CD4-positive, alpha-beta T cell treated with Interleukin-4 for 4 hours (primary cell): Measurements from ENCODE around the gene MGST1.
"Not testable (repeated sequence)": the region's sequence is repeated elsewhere in the genome, so short reads cannot be mapped to it uniquely, and the experiment has no call there.

Experiments
- DNase-seq: peaks from one replicate; pipeline ENCODE4 v3.0.0-alpha.2; 2020

MGST1 gene

GRCh38 chr12:16358878-16359277 is 11.4 kb downstream of the MGST1 start:
- no peak for DNase-seq

- DNase-seq = no peak
Observed at GRCh38 chr12:16359512-16360491, 12.4 kb downstream of the MGST1 start.

GRCh38 chr12:16361142-16361783 is 13.8 kb downstream of the MGST1 start:
- no peak for DNase-seq

- DNase-seq = no peak
Observed at GRCh38 chr12:16362550-16362949, 15.1 kb downstream of the MGST1 start.

- no peak for DNase-seq
Observed at GRCh38 chr12:16369156-16369555, 21.7 kb downstream of the MGST1 start.

- no peak for DNase-seq
Observed at GRCh38 chr12:16370096-16370495, 22.7 kb downstream of the MGST1 start.

GRCh38 chr12:16382652-16383312 is 35.3 kb downstream of the MGST1 start:
- not testable (repeated sequence) for DNase-seq

GRCh38 chr12:16384732-16385131 is 37.3 kb downstream of the MGST1 start:
- no peak for DNase-seq

- DNase-seq = no peak
Observed at GRCh38 chr12:16385782-16386646, 38.6 kb downstream of the MGST1 start.

- DNase-seq = no peak
Observed at GRCh38 chr12:16387919-16388318, 40.5 kb downstream of the MGST1 start.

GRCh38 chr12:16389594-16389993 is 42.1 kb downstream of the MGST1 start:
- DNase-seq = no peak

GRCh38 chr12:16392846-16393535 is 45.5 kb downstream of the MGST1 start:
- no peak for DNase-seq

- no peak for DNase-seq
Observed at GRCh38 chr12:16399101-16399500, 51.7 kb downstream of the MGST1 start.

- DNase-seq = not testable (repeated sequence)
Observed at GRCh38 chr12:16401835-16402234, 54.4 kb downstream of the MGST1 start.

- DNase-seq = no peak
Observed at GRCh38 chr12:16407346-16407745, 59.9 kb downstream of the MGST1 start.
